OCI-LY7 (cell line): Measurements from ENCODE around the gene RAB31. TPM values are rescaled to one million over a fixed set of nuclear protein-coding genes. Genes with fewer than 3 reads are reported as not detected.

Experiments used
- BruUV-seq: library from RNA; stranded (reverse); fragments of 400-500 nt; replicated peaks from 2 replicates; lab custom pipeline; 2021; lab: Mats Ljungman, UMichigan
- CTCF ChIA-PET: fragments of 300-600 bp; sonication (Branson Sonifier 250); formaldehyde crosslinking; loops from one replicate; lab custom pipeline; 2022; ENCODE audit warnings: antibody characterized with exemption; ENCODE audit not compliant: unreplicated experiment; lab: Charles Lee
- POLR2A ChIA-PET: fragments of 300-600 bp; sonication (Branson Sonifier 250); formaldehyde crosslinking; loops from one replicate; lab custom pipeline; 2022; ENCODE audit warnings: antibody characterized with exemption; lab: Charles Lee
- DNase-seq: peaks from one replicate; pipeline ENCODE4 v3.0.0-alpha.2; 2015; ENCODE audit warnings: low spot score
- H2AFZ ChIP-seq: fragments of 200-600 bp; sonication (generic), shearing (Covaris generic); 2 replicates; pipeline ENCODE4 v1.6.1; 2014; ENCODE audit warnings: mild to moderate bottlenecking, antibody characterized with exemption, low read length, moderate library complexity
- H3K27ac ChIP-seq: fragments of 200-600 bp; sonication (generic); 2 replicates; pipeline ENCODE4 v1.5.1; 2014; ENCODE audit warnings: mixed run types, low read depth, mild to moderate bottlenecking, moderate library complexity, low read length, inconsistent platforms; ENCODE audit not compliant: poor library complexity, severe bottlenecking
- H3K36me3 ChIP-seq: fragments of 200-600 bp; sonication (generic); 2 replicates; pipeline ENCODE4 v1.6.1; 2014; ENCODE audit warnings: mild to moderate bottlenecking, antibody characterized with exemption, low read length, moderate library complexity, mixed read lengths; ENCODE audit not compliant: insufficient read depth
- H3K4me1 ChIP-seq: fragments of 200-600 bp; sonication (generic); 2 replicates; pipeline ENCODE4 v1.5.1; 2014; ENCODE audit warnings: mild to moderate bottlenecking, low read length; ENCODE audit not compliant: insufficient read depth, poor library complexity, severe bottlenecking
- H3K4me2 ChIP-seq: fragments of 200-600 bp; sonication (generic); 2 replicates; pipeline ENCODE4 v1.6.1; 2014; ENCODE audit warnings: mild to moderate bottlenecking, low read length
- H3K4me3 ChIP-seq: fragments of 200-600 bp; sonication (generic); 2 replicates; pipeline ENCODE4 v1.5.1; 2014; ENCODE audit warnings: mild to moderate bottlenecking, low read depth, low read length; ENCODE audit not compliant: poor library complexity, severe bottlenecking
- H3K79me2 ChIP-seq: fragments of 200-600 bp; sonication (generic); 2 replicates; pipeline ENCODE4 v1.6.1; 2016; ENCODE audit warnings: low read depth, mild to moderate bottlenecking, low read length, moderate library complexity, mixed read lengths; ENCODE audit not compliant: insufficient read depth
- H3K9me2 ChIP-seq: fragments of 200-600 bp; sonication (generic); 2 replicates; pipeline ENCODE4 v1.6.1; 2016; ENCODE audit warnings: mild to moderate bottlenecking, low read length, mixed read lengths; ENCODE audit not compliant: insufficient read depth
- H3K9me3 ChIP-seq: fragments of 200-600 bp; sonication (generic); 2 replicates; pipeline ENCODE4 v1.6.1; 2014; ENCODE audit warnings: mild to moderate bottlenecking, mixed run types, low read length, mixed read lengths
- H4K20me1 ChIP-seq: fragments of 200-600 bp; sonication (generic); 2 replicates; pipeline ENCODE4 v1.6.1; 2014; ENCODE audit warnings: mild to moderate bottlenecking, antibody characterized with exemption, low read length, moderate library complexity, mixed read lengths; ENCODE audit not compliant: insufficient read depth
- EZH2phosphoT487 ChIP-seq: fragments of 200-600 bp; sonication (generic); IDR thresholded peaks from 2 replicates; pipeline ENCODE4 v1.6.1; 2018; ENCODE audit warnings: low read depth, borderline replicate concordance, mild to moderate bottlenecking, mixed run types, antibody characterized with exemption, low read length, moderate library complexity, mixed read lengths
- intact Hi-C: fragments of 100-400 bp; cut with micrococcal nuclease; formaldehyde crosslinking; loops from one replicate; pipeline ENCODE4 v1.10.0; 2022; ENCODE audit not compliant: unreplicated experiment
- total RNA-seq, 2 experiments: library from RNA; depleted of rRNA in 1 of 2; stranded (reverse); fragments of >200 nt in 1 of 2; shearing (Covaris generic) in 1 of 2; gene quantifications; 2 replicates each; pipeline ENCODE4 v1.2.3, GENCODE V29; 2014 to 2022
- TF ChIP-seq, protein P1 (sequence below): fragments of 200-600 bp; sonication (generic); conservative IDR thresholded peaks from 2 replicates; pipeline ENCODE4 v1.5.1; 2014; ENCODE audit warnings: mild to moderate bottlenecking, antibody characterized with exemption, low read length, moderate library complexity, mixed read lengths

The RAB31 gene
- total RNA-seq, 2 experiments from 2014 or later, result not detected

GRCh38 chr18:9743200-9744016 is 35.3 kb downstream of the RAB31 start:
- no peak overlapping the region for H3K4me3 ChIP-seq
- no TSS peak for BruUV-seq
- H4K20me1 ChIP-seq, result no peaks in the 10 kb centered on the region
- no peak overlapping the region for H3K27ac ChIP-seq
- DNase-seq, result no peak
- H3K36me3 ChIP-seq, result no peaks in the 10 kb centered on the region
- POLR2A ChIA-PET, result interaction anchor here (0.5 kb wide), 1 partner anchor 333 kb away, joined by 3 read pairs; no protein-coding TSS in a partner anchor
- H3K4me2 ChIP-seq, result no peak overlapping the region
- no peaks in the 10 kb centered on the region for H3K4me1 ChIP-seq
- CTCF ChIA-PET, result no interaction called here
- no peak for TF ChIP-seq EZH2phosphoT487
- TF ChIP-seq, protein P1, sequence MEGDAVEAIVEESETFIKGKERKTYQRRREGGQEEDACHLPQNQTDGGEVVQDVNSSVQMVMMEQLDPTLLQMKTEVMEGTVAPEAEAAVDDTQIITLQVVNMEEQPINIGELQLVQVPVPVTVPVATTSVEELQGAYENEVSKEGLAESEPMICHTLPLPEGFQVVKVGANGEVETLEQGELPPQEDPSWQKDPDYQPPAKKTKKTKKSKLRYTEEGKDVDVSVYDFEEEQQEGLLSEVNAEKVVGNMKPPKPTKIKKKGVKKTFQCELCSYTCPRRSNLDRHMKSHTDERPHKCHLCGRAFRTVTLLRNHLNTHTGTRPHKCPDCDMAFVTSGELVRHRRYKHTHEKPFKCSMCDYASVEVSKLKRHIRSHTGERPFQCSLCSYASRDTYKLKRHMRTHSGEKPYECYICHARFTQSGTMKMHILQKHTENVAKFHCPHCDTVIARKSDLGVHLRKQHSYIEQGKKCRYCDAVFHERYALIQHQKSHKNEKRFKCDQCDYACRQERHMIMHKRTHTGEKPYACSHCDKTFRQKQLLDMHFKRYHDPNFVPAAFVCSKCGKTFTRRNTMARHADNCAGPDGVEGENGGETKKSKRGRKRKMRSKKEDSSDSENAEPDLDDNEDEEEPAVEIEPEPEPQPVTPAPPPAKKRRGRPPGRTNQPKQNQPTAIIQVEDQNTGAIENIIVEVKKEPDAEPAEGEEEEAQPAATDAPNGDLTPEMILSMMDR, result no peak
- no peaks in the 10 kb centered on the region for H3K9me2 ChIP-seq
- intact Hi-C loops, result no loop called here
- no peaks in the 10 kb centered on the region for H3K79me2 ChIP-seq
- H3K9me3 ChIP-seq, result no peaks in the 10 kb centered on the region
- H2AFZ ChIP-seq, result no peak overlapping the region

- Histone ChIP-seq H3K4me1 (no peaks in the 10 kb centered on the region), H3K9me3 (no peaks in the 10 kb centered on the region), H2AFZ (no peak overlapping the region), H3K4me3 (no peak overlapping the region), H3K79me2 (no peaks in the 10 kb centered on the region), H3K36me3 (no peaks in the 10 kb centered on the region), H3K27ac (no peak overlapping the region), H3K9me2 (no peaks in the 10 kb centered on the region), H4K20me1 (no peaks in the 10 kb centered on the region), H3K4me2 (no peak overlapping the region)
- TF ChIP-seq, protein P1, result no peak
- no peak for TF ChIP-seq EZH2phosphoT487
- ChIA-PET POLR2A (interaction anchor here (0.7 kb wide), 1 partner anchor 455 kb away, joined by 4 read pairs; no protein-coding TSS in a partner anchor), CTCF (no interaction called here)
- no TSS peak for BruUV-seq
- intact Hi-C loops, result no loop called here
- DNase-seq, result no peak
Measured at GRCh38 chr18:9746958-9747357, 38.9 kb downstream of the RAB31 start.

DNA sequence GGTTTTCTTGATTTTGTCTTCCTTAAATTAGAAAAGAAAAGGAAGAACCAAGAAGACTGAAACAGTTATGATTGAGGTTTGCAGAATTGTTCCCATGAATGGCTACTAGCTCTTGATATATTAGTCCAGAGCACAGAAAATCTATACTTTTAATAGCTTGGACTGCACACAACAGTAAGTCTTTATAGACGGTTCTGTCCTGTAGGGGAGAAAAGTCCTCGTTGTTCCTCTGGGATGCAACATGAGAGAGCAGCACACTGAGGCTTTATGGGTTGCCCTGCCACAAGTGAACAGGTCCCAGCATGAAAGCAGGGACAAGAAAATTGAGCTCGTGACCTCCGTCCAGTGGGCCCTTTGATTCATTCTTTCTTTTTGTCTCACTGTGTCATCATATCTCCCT is 41.5 kb downstream of the RAB31 start:
- Histone ChIP-seq H3K79me2 (no peaks in the 10 kb centered on the region), H3K9me3 (no peaks in the 10 kb centered on the region), H4K20me1 (no peaks in the 10 kb centered on the region), H3K4me2 (no peak overlapping the region), H3K4me3 (no peak overlapping the region), H3K27ac (no peak overlapping the region), H2AFZ (no peak overlapping the region), H3K36me3 (no peaks in the 10 kb centered on the region), H3K4me1 (no peaks in the 10 kb centered on the region), H3K9me2 (no peaks in the 10 kb centered on the region)
- ChIA-PET CTCF (no interaction called here), POLR2A (interaction anchor here (0.9 kb wide), 1 partner anchor 11 kb away, joined by 3 read pairs; no protein-coding TSS in a partner anchor)
- no peak for DNase-seq
- intact Hi-C loops, result no loop called here
- BruUV-seq, result no TSS peak
- no peak for TF ChIP-seq EZH2phosphoT487
- TF ChIP-seq, protein P1, result no peak
